T-helper 2 cell treated with Interferon-gamma antibody and Interleukin-4, amounts not matched to agents 5 μg/mL and 100 μg/mL, for 36 hours (primary cell): ENCODE measurements around the gene MARS1.
A peak's percentile ranks its signal among the peaks of the same experiment; 100 is the strongest.

Experiments
- DNase-seq: peaks from one replicate; pipeline ENCODE4 v3.0.0; 2021; ENCODE audit warnings: low spot score
- H3K27ac Mint-ChIP-seq: one replicate; pipeline ENCODE4 v1.8.0; 2021; ENCODE audit warnings: mild to moderate bottlenecking, mixed read lengths
- H3K27me3 Mint-ChIP-seq: one replicate; pipeline ENCODE4 v1.8.0; 2021; ENCODE audit warnings: low read depth, mixed read lengths
- H3K36me3 Mint-ChIP-seq: one replicate; pipeline ENCODE4 v1.8.0; 2021; ENCODE audit warnings: low read depth, mixed read lengths
- H3K4me1 Mint-ChIP-seq: one replicate; pipeline ENCODE4 v1.8.0; 2021; ENCODE audit warnings: low read depth, mixed read lengths
- H3K4me3 Mint-ChIP-seq: one replicate; pipeline ENCODE4 v1.8.0; 2022; ENCODE audit warnings: mild to moderate bottlenecking, moderate library complexity, mixed read lengths
- H3K9me3 Mint-ChIP-seq: one replicate; pipeline ENCODE4 v1.8.0; 2021; ENCODE audit warnings: mixed read lengths

The MARS1 gene

GRCh38 chr12:57539134-57539768, 51.4 kb downstream of the MARS1 start:
- Mint-ChIP-seq H3K4me3 (no peak overlapping the region), H3K9me3 (no peaks in the 10 kb centered on the region), H3K36me3 (peaks cover 25% of the 10 kb centered on the region), H3K27ac (no peak overlapping the region), H3K27me3 (no peaks in the 10 kb centered on the region), H3K4me1 (peaks cover 7% of the 10 kb centered on the region)
- no peak for DNase-seq

GRCh38 chr12:57541001-57541400, 53.1 kb downstream of the MARS1 start:
- no peaks in the 10 kb centered on the region for H3K9me3 Mint-ChIP-seq
- H3K4me3 Mint-ChIP-seq, result no peak overlapping the region
- H3K36me3 Mint-ChIP-seq, result peaks cover 19% of the 10 kb centered on the region
- H3K4me1 Mint-ChIP-seq, result peaks cover 21% of the 10 kb centered on the region
- H3K27ac Mint-ChIP-seq, result no peak overlapping the region
- H3K27me3 Mint-ChIP-seq, result no peaks in the 10 kb centered on the region
- no peak for DNase-seq

DNA sequence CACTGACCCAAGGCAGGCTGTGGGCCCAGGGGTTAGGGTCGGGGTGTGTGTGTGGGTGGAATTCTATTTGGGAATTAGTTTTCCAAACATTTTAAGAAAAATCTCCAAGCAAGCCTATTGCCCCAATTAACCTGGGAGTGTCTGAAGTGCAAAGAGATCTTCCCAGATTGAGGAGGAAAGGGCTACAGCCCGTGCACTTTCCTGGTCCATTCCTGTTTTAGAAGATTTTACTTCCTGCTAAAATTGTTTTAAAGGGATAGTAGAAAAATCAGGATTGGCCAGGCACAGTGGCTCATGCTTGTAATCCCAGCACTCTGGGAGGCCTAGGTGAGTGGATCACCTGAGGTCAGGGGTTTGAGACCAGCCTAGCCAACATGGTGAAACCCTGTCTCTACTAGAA, 53.8 kb downstream of the MARS1 start:
- H3K9me3 Mint-ChIP-seq, result no peaks in the 10 kb centered on the region
- H3K4me1 Mint-ChIP-seq, result peaks cover 23% of the 10 kb centered on the region
- H3K36me3 Mint-ChIP-seq, result peaks cover 23% of the 10 kb centered on the region
- no peak overlapping the region for H3K4me3 Mint-ChIP-seq
- no peaks in the 10 kb centered on the region for H3K27me3 Mint-ChIP-seq
- H3K27ac Mint-ChIP-seq, result no peak overlapping the region
- DNase-seq, result no peak

GRCh38 chr12:57543581-57543980, 55.7 kb downstream of the MARS1 start:
- Mint-ChIP-seq H3K9me3 (no peaks in the 10 kb centered on the region), H3K4me3 (no peak overlapping the region), H3K27ac (no peak overlapping the region), H3K36me3 (peaks cover 14% of the 10 kb centered on the region), H3K4me1 (peaks cover 30% of the 10 kb centered on the region), H3K27me3 (peaks cover 4% of the 10 kb centered on the region)
- DNase-seq, result no peak

DNA sequence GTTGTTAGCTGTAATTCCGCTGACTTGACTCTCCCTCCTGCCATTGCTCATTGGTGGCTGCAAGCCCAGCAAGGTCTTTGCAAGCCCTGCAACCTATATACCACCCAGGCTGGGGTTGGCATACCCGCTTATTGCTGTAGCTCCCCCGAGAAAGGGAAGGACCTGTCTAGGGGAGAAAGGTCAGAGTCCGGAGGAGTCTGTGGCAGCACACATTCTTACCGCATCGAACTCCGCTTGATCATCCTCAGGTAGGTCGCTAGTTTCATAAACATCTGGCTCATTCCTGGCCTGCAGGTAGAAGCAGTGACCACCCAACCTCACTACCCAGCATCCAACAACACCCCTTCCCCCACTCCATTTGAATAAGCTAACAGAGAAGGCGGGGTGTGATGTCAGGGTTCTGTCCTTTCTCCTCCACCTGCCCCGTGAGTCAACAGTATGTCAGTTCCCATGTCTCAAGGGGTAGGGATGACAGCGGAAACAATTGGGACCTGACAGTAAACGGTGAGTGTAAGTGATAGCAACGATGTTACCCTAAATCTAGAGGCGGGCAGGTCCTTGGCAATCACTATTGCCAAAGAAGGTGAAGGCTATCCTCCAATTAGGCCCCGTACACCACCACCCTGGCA, 58.1 kb downstream of the MARS1 start:
- Mint-ChIP-seq H3K27me3 (peaks cover 11% of the 10 kb centered on the region), H3K27ac (peak overlapping the region; percentile 98), H3K4me3 (peak overlapping the region; percentile 97), H3K36me3 (peaks cover 9% of the 10 kb centered on the region), H3K9me3 (no peaks in the 10 kb centered on the region), H3K4me1 (peaks cover 39% of the 10 kb centered on the region)
- no peak for DNase-seq

DNA sequence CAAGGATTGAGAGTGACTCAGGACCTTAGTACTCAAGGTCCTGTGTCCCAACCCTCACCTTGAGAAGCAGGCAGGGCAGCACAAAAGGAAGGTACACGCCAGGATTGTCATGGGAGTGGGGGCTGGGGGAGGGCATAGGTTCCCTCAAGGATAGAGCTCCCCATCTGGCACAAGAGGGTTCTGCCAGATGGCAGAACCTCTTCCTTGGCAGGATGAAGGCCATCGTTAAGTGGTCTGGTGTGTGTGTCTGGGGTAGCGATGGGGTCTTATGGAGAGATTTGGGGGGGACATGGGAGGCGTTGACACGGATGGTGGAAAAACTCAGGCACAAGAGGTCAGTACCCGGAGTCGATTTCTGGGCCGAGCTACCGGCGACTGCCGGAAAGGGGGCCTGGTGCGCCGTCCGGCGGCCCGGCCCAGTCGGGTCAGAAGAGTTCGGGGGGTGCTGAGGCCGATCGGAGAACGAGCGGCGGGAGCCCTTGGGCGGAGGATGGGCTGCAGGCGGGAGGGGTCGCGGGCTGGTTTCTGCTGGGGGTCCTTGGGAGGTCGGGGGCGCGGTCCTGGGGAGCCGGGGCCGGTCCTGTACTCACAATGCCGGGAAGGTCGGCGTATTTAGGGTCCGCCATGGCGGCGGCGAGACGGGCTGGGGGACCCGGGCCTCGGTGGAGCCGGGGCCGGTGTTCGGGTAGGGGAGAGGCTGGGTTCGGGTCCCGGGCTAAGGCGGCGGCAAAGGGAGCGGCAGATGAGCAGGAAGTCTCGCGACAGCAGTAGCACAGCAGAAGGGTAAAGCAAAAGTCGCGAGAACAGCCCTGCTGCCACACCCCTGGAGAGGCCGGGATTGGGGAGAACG, 58.8 kb downstream of the MARS1 start, which contains the start of gene DCTN2:
TSS of gene DCTN2 (minus strand) at position 755 of the 850 bp plus-strand sequence. CDS start at position 626, 129 bp downstream.
- H3K27ac Mint-ChIP-seq, result peak within 1 kb of the TSS; percentile 98
- H3K27me3 Mint-ChIP-seq, result peaks cover 11% of the 10 kb centered on the region
- H3K4me1 Mint-ChIP-seq, result peaks cover 44% of the 10 kb centered on the region
- H3K36me3 Mint-ChIP-seq, result peaks cover 9% of the 10 kb centered on the region
- peak within 1 kb of the TSS; percentile 97 for H3K4me3 Mint-ChIP-seq
- peak; percentile 94 for DNase-seq
- H3K9me3 Mint-ChIP-seq, result no peaks in the 10 kb centered on the region

DNA sequence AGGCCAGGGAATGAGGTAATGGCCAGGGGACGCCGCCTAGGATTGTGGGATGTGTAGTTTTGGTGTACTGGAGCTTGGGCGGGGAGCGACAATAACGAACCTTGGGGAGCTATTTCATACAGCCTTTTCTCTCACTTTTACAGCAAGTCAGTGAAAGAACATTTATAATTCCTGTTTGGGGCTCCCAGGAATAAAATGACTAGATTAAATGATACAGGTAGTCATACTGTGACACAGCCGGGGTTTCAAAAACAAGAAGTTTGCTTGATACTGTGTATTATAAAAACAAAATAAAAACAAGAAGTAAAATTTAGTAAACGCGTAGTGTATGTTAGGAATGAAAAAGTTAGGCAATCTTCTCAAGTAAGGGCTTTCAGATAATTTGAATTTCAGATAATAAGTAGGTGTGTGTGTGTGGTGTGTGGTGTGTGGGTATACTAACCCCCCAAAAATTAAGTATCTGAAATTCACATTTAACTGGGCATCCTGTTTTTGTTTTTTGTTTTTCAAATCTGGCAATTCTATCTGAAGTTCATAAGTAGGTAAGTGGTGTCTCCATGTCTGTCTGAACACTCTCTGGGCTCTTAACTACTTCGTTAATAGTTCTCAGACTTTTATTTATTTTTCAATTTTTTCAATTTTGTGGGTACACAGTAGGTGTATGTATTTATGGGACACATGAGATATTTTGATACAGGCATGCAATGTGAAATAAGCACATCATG, 59.6 kb downstream of the MARS1 start:
- Mint-ChIP-seq H3K36me3 (peaks cover 9% of the 10 kb centered on the region), H3K4me3 (peak overlapping the region; percentile 97), H3K27ac (peak overlapping the region; percentile 98), H3K27me3 (peaks cover 11% of the 10 kb centered on the region), H3K9me3 (no peaks in the 10 kb centered on the region), H3K4me1 (peaks cover 44% of the 10 kb centered on the region)
- DNase-seq, result no peak

DNA sequence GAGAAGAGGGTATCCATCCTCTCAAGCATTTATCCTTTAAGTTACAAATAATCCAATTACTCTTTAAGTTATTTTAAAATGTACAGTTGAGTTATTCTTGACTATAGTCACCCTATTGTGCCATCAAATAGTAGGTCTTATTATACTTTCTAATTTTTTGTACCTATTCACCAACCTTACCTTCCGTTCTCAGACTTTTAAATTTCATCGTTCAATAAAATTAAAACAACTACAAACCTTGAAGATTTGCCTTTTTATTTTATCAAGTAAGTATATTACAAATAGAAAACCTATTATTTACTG, 60.1 kb downstream of the MARS1 start:
- Mint-ChIP-seq H3K9me3 (no peaks in the 10 kb centered on the region), H3K27me3 (peaks cover 11% of the 10 kb centered on the region), H3K4me3 (no peak overlapping the region), H3K27ac (no peak overlapping the region), H3K36me3 (peaks cover 9% of the 10 kb centered on the region), H3K4me1 (peaks cover 45% of the 10 kb centered on the region)
- no peak for DNase-seq

DNA sequence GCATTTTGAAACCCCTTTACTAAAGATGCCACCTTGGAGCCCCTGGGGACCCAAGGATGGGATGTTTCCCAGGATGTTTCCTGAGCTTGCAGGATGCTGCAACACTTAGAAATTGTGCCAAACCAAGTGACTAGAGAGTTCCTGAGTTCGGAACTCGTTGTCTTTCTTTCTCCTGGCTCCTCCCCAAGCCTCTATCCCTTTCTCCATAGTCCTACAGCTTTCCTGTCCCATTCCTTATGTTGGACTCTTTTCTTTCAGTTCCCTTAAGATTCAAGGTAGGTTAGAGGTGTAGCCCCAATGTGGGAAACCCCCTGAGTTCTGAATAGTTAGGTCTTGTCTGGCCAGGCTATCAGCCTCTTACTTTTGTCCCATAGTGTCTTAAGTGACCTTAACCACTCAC, 60.6 kb downstream of the MARS1 start:
- Mint-ChIP-seq H3K4me3 (no peak overlapping the region), H3K36me3 (peaks cover 9% of the 10 kb centered on the region), H3K27ac (no peak overlapping the region), H3K27me3 (peaks cover 11% of the 10 kb centered on the region), H3K4me1 (peaks cover 44% of the 10 kb centered on the region), H3K9me3 (no peaks in the 10 kb centered on the region)
- DNase-seq, result no peak

GRCh38 chr12:57549203-57549908, 61.5 kb downstream of the MARS1 start:
- Mint-ChIP-seq H3K27ac (peak overlapping the region; percentile 19), H3K27me3 (peaks cover 11% of the 10 kb centered on the region), H3K4me1 (peaks cover 41% of the 10 kb centered on the region), H3K4me3 (peak overlapping the region; percentile 79), H3K9me3 (no peaks in the 10 kb centered on the region), H3K36me3 (peaks cover 9% of the 10 kb centered on the region)
- DNase-seq, result no peak

- Mint-ChIP-seq H3K27ac (peak within 1 kb of the TSS; percentile 32), H3K9me3 (no peaks in the 10 kb centered on the region), H3K36me3 (peaks cover 8% of the 10 kb centered on the region), H3K4me1 (peaks cover 36% of the 10 kb centered on the region), H3K27me3 (peaks cover 11% of the 10 kb centered on the region), H3K4me3 (peak within 1 kb of the TSS; percentile 79)
- peak; percentile 63 for DNase-seq
Measured at GRCh38 chr12:57549909-57550640, 62.2 kb downstream of the MARS1 start, which contains the start of gene KIF5A. Gene KIF5A (plus strand): TSS chr12:57550044. CDS start chr12:57550272, 228 bp downstream.

GRCh38 chr12:57550641-57551549, 63.0 kb downstream of the MARS1 start:
- H3K4me3 Mint-ChIP-seq, result peak overlapping the region; percentile 79
- H3K9me3 Mint-ChIP-seq, result no peaks in the 10 kb centered on the region
- H3K4me1 Mint-ChIP-seq, result peaks cover 28% of the 10 kb centered on the region
- peaks cover 11% of the 10 kb centered on the region for H3K27me3 Mint-ChIP-seq
- no peak for DNase-seq
- no peak overlapping the region for H3K27ac Mint-ChIP-seq
- peaks cover 4% of the 10 kb centered on the region for H3K36me3 Mint-ChIP-seq
